H9 (cell line): ENCODE data around the gene SS18L1. TPM values are rescaled to one million over a fixed set of nuclear protein-coding genes. Genes with fewer than 3 reads are reported as not detected.

ENCODE experiments used
- DNase-seq: peaks from one replicate; pipeline ENCODE4 v3.0.0-alpha.2; 2017
- H2AFZ ChIP-seq: one replicate; pipeline ENCODE4 v1.6.1; 2013; ENCODE audit warnings: mild to moderate bottlenecking, low read length, control low read depth, moderate library complexity
- H2AK5ac ChIP-seq: 2 replicates; pipeline ENCODE4 v1.6.1; 2013; ENCODE audit warnings: low read length, control low read depth, mixed read lengths; ENCODE audit not compliant: insufficient read length
- H2BK120ac ChIP-seq: one replicate; pipeline ENCODE4 v1.6.1; 2013; ENCODE audit warnings: low read depth, mild to moderate bottlenecking, low read length, control low read depth, inconsistent platforms; ENCODE audit not compliant: poor library complexity, severe bottlenecking
- H2BK12ac ChIP-seq: 2 replicates; pipeline ENCODE4 v1.6.1; 2013; ENCODE audit warnings: low read length, control low read depth, mixed read lengths, low read depth; ENCODE audit not compliant: insufficient read length
- H2BK15ac ChIP-seq: 2 replicates; pipeline ENCODE4 v1.6.1; 2013; ENCODE audit warnings: low read depth, low read length, control low read depth
- H2BK20ac ChIP-seq: one replicate; pipeline ENCODE4 v1.6.1; 2013; ENCODE audit warnings: low read depth, mild to moderate bottlenecking, low read length, control low read depth, inconsistent platforms; ENCODE audit not compliant: poor library complexity, severe bottlenecking
- H2BK5ac ChIP-seq: 2 replicates; pipeline ENCODE4 v1.6.1; 2013; ENCODE audit warnings: low read length, control low read depth, mixed read lengths; ENCODE audit not compliant: insufficient read length
- H3K14ac ChIP-seq: 2 replicates; pipeline ENCODE4 v1.6.1; 2013; ENCODE audit warnings: low read length, control low read depth; ENCODE audit not compliant: insufficient read depth
- H3K18ac ChIP-seq: 2 replicates; pipeline ENCODE4 v1.6.1; 2013; ENCODE audit warnings: low read depth, mild to moderate bottlenecking, mixed read lengths, low read length, control low read depth; ENCODE audit not compliant: insufficient read length
- H3K23ac ChIP-seq: 2 replicates; pipeline ENCODE4 v1.6.1; 2013; ENCODE audit warnings: low read length, control low read depth, mixed read lengths, low read depth; ENCODE audit not compliant: insufficient read length
- H3K23me2 ChIP-seq: 2 replicates; pipeline ENCODE4 v1.6.1; 2013; ENCODE audit warnings: low read depth, mild to moderate bottlenecking, mixed read lengths, low read length, control low read depth; ENCODE audit not compliant: insufficient read length, poor library complexity, severe bottlenecking
- H3K27ac ChIP-seq: 2 replicates; pipeline ENCODE4 v1.5.1; 2013; ENCODE audit warnings: low read length, control low read depth, mixed read lengths, low read depth; ENCODE audit not compliant: insufficient read length
- H3K27me3 ChIP-seq: 2 replicates; pipeline ENCODE4 v1.6.1; 2013; ENCODE audit warnings: low read length, control low read depth, inconsistent platforms; ENCODE audit not compliant: insufficient read depth
- H3K4ac ChIP-seq: 2 replicates; pipeline ENCODE4 v1.6.1; 2013; ENCODE audit warnings: low read depth, mild to moderate bottlenecking, control low read depth, inconsistent platforms, low read length, moderate library complexity
- H3K4me1 ChIP-seq: 2 replicates; pipeline ENCODE4 v1.6.1; 2013; ENCODE audit warnings: low read length, control low read depth, inconsistent platforms; ENCODE audit not compliant: insufficient read depth
- H3K4me2 ChIP-seq: 2 replicates; pipeline ENCODE4 v1.6.1; 2013; ENCODE audit warnings: low read length, control low read depth, mixed read lengths; ENCODE audit not compliant: insufficient read length, insufficient read depth
- H3K56ac ChIP-seq: 2 replicates; pipeline ENCODE4 v1.6.1; 2013; ENCODE audit warnings: low read depth, mild to moderate bottlenecking, mixed read lengths, low read length, control low read depth; ENCODE audit not compliant: insufficient read length
- H3K79me1 ChIP-seq: 2 replicates; pipeline ENCODE4 v1.6.1; 2013; ENCODE audit warnings: low read depth, mild to moderate bottlenecking, moderate library complexity, low read length, control low read depth, inconsistent platforms; ENCODE audit not compliant: insufficient read depth, poor library complexity, severe bottlenecking
- H3K79me2 ChIP-seq: 2 replicates; pipeline ENCODE4 v1.6.1; 2013; ENCODE audit warnings: low read length, control low read depth, inconsistent platforms; ENCODE audit not compliant: insufficient read depth
- H3K9ac ChIP-seq: 2 replicates; pipeline ENCODE4 v1.6.1; 2013; ENCODE audit warnings: low read length, control low read depth, mixed read lengths; ENCODE audit not compliant: insufficient read length; ENCODE audit errors: extremely low read depth
- H3K9me3 ChIP-seq: one replicate; pipeline ENCODE4 v1.6.1; 2013; ENCODE audit warnings: low read depth, low read length, inconsistent platforms; ENCODE audit not compliant: control insufficient read depth
- H3T11ph ChIP-seq: one replicate; pipeline ENCODE4 v1.6.1; 2013; ENCODE audit warnings: mild to moderate bottlenecking, low read length, control low read depth, inconsistent platforms
- H4K20me1 ChIP-seq: one replicate; pipeline ENCODE4 v1.6.1; 2013; ENCODE audit not compliant: control insufficient read depth, insufficient read length, insufficient read depth
- H4K5ac ChIP-seq: 2 replicates; pipeline ENCODE4 v1.6.1; 2013; ENCODE audit warnings: low read depth, mild to moderate bottlenecking, mixed read lengths, low read length, control low read depth; ENCODE audit not compliant: insufficient read length
- H4K8ac ChIP-seq: replicated peaks from 2 replicates; pipeline ENCODE4 v1.6.1; 2013; ENCODE audit warnings: low read length, control low read depth, mixed read lengths, low read depth; ENCODE audit not compliant: insufficient read length
- H4K91ac ChIP-seq: 2 replicates; pipeline ENCODE4 v1.6.1; 2013; ENCODE audit warnings: low read depth, mild to moderate bottlenecking, moderate library complexity, mixed read lengths, low read length, control low read depth; ENCODE audit not compliant: insufficient read length
- H3K27ac Mint-ChIP-seq, 3 experiments: 2 replicates in 2 of 3; 3 replicates in 1 of 3; pipeline ENCODE4 v1.8.0; 2020 to 2021; ENCODE audit warnings: mixed read lengths in 3 of 3, mild to moderate bottlenecking in 1 of 3, moderate library complexity in 1 of 3
- H3K27me3 Mint-ChIP-seq: 2 replicates; pipeline ENCODE4 v1.8.0; 2021; ENCODE audit warnings: low read depth, mild to moderate bottlenecking, moderate library complexity, mixed read lengths
- H3K36me3 Mint-ChIP-seq, 3 experiments: 2 replicates in 2 of 3; 3 replicates in 1 of 3; pipeline ENCODE4 v1.8.0; 2020 to 2021; ENCODE audit warnings: low read depth in 3 of 3, mixed read lengths in 3 of 3; ENCODE audit not compliant: insufficient read depth in 1 of 3
- H3K4me1 Mint-ChIP-seq, 2 experiments: 2 replicates each; pipeline ENCODE4 v1.8.0; 2020; ENCODE audit warnings: mixed read lengths in 2 of 2
- H3K4me3 Mint-ChIP-seq, 2 experiments: 2 replicates in 1 of 2; 3 replicates in 1 of 2; pipeline ENCODE4 v1.8.0; 2020 to 2021; ENCODE audit warnings: mild to moderate bottlenecking in 2 of 2, mixed read lengths in 2 of 2, moderate library complexity in 1 of 2
- H3K9me3 Mint-ChIP-seq, 2 experiments: 2 replicates in 1 of 2; 3 replicates in 1 of 2; pipeline ENCODE4 v1.8.0; 2020; ENCODE audit warnings: mild to moderate bottlenecking in 2 of 2, mixed read lengths in 2 of 2, moderate library complexity in 1 of 2
- CTCF ChIP-seq: fragments of 200-600 bp; sonication (generic); conservative IDR thresholded peaks from 3 replicates; pipeline ENCODE4 v1.8.0; 2021; ENCODE audit warnings: antibody characterized with exemption, mild to moderate bottlenecking
- WGBS: extraction: QIAGEN DNeasy Blood & Tissue Kit; methylation state at CpG from one replicate; pipeline ENCODE4 v1.1.7; 2013; ENCODE audit warnings: missing lambda C conversion rate, low lambda C conversion rate, mixed read lengths; ENCODE audit not compliant: insufficient read length; ENCODE audit errors: extremely low coverage; 5-methylcytosine and 5-hydroxymethylcytosine counted together
- total RNA-seq: library from RNA; stranded (reverse); gene quantifications from 2 replicates; pipeline ENCODE4 v1.2.1, GENCODE V29; 2021

The SS18L1 gene
- total RNA-seq, 1 experiment from 2014 or later = 22.2 TPM

GRCh38 chr20:62219992-62220665 lies 76.6 kb downstream of the SS18L1 start, which contains the start of gene HRH3:
HRH3 (minus strand) TSS chr20:62220278; CDS start chr20:62219970, 308 bp downstream.
- H3K27me3 ChIP-seq = peaks cover 29% of the 10 kb centered on the region; the same call in 1 of the 2 replicates
- H4K20me1 ChIP-seq = no peaks in the 10 kb centered on the region
- TF ChIP-seq CTCF = no peak
- Mint-ChIP-seq H3K4me1 (peaks cover 14 to 23% of the 10 kb centered on the region in 2 experiments), H3K36me3 (no peaks in the 10 kb centered on the region), H3K9me3 (no peaks in the 10 kb centered on the region), H3K27ac (peak within 1 kb of the TSS in 1 of 3 experiments; percentile 87; a peak in 1 of 7 replicates), H3K4me3 (peak within 1 kb of the TSS; percentile 55 to 81), H3K27me3 (peaks cover 86% of the 10 kb centered on the region)
- H3K4me1 ChIP-seq = no peaks in the 10 kb centered on the region
- H4K8ac ChIP-seq = no peak within 1 kb of the TSS
- H3K4ac ChIP-seq = no peak within 1 kb of the TSS
- WGBS = no CpG with 5 or more reads among the region's 84 CpGs
- no peak within 1 kb of the TSS for H3K27ac ChIP-seq
- H3K23ac ChIP-seq = no peak within 1 kb of the TSS
- no peak within 1 kb of the TSS for H2AFZ ChIP-seq
- H4K5ac ChIP-seq = no peak within 1 kb of the TSS
- no peak within 1 kb of the TSS for H2BK20ac ChIP-seq
- no peak within 1 kb of the TSS for H3K56ac ChIP-seq
- H3K23me2 ChIP-seq = peaks cover 12% of the 10 kb centered on the region
- H3K14ac ChIP-seq = peak within 1 kb of the TSS; percentile 60
- peak; percentile 82 for DNase-seq
- no peak within 1 kb of the TSS for H3T11ph ChIP-seq
- H3K9ac ChIP-seq = no peak within 1 kb of the TSS
- H3K79me2 ChIP-seq = no peaks in the 10 kb centered on the region
- no peak within 1 kb of the TSS for H2BK5ac ChIP-seq
- no peaks in the 10 kb centered on the region for H3K79me1 ChIP-seq
- H2AK5ac ChIP-seq = no peak within 1 kb of the TSS
- H3K18ac ChIP-seq = no peak within 1 kb of the TSS
- H2BK120ac ChIP-seq = no peak within 1 kb of the TSS
- peak within 1 kb of the TSS; percentile 84 for H3K4me2 ChIP-seq
- H4K91ac ChIP-seq = no peak within 1 kb of the TSS
- no peak within 1 kb of the TSS for H2BK12ac ChIP-seq
- H3K9me3 ChIP-seq = no peaks in the 10 kb centered on the region
- no peak within 1 kb of the TSS for H2BK15ac ChIP-seq
